GM23338 (cell line): ENCODE data around the gene SAC3D1. TPM values are rescaled to one million over a fixed set of nuclear protein-coding genes. Genes with fewer than 3 reads are reported as not detected.

Source experiments
- ATAC-seq: fragments of 200-7000 bp; cut with Tn5 transposase; 3 replicates; pipeline ENCODE4 v1.9.1; 2020
- DNase-seq: peaks from one replicate; pipeline ENCODE4 v3.0.0-alpha.2; 2015; ENCODE audit warnings: low spot score
- H2AFZ ChIP-seq: fragments of 200-600 bp; sonication (generic); 2 replicates; pipeline ENCODE4 v1.8.0; 2016; ENCODE audit warnings: antibody characterized with exemption, mild to moderate bottlenecking, moderate library complexity
- H3F3A ChIP-seq: fragments of 200-600 bp; sonication (generic); replicated peaks from 2 replicates; pipeline ENCODE4 v1.8.0; 2017; ENCODE audit warnings: antibody characterized with exemption, mixed run types, low read depth
- H3K27ac ChIP-seq: fragments of 200-600 bp; sonication (generic); 2 replicates; pipeline ENCODE4 v1.6.1; 2016; ENCODE audit warnings: low read depth
- H3K27me3 ChIP-seq: fragments of 200-600 bp; sonication (generic); 2 replicates; pipeline ENCODE4 v1.8.0; 2016; ENCODE audit warnings: mild to moderate bottlenecking, mixed run types, moderate library complexity; ENCODE audit not compliant: insufficient read depth
- H3K36me3 ChIP-seq: fragments of 200-600 bp; sonication (generic); 2 replicates; pipeline ENCODE4 v1.8.0; 2016; ENCODE audit warnings: mild to moderate bottlenecking; ENCODE audit not compliant: insufficient read depth
- H3K4me1 ChIP-seq: fragments of 200-600 bp; sonication (generic); 2 replicates; pipeline ENCODE4 v1.8.0; 2016; ENCODE audit warnings: mild to moderate bottlenecking, moderate library complexity; ENCODE audit not compliant: insufficient read depth
- H3K4me2 ChIP-seq: fragments of 200-600 bp; sonication (generic); 2 replicates; pipeline ENCODE4 v1.7.1; 2017; ENCODE audit warnings: mixed run types
- H3K4me3 ChIP-seq: fragments of 200-600 bp; sonication (generic); 2 replicates; pipeline ENCODE4 v1.6.1; 2016; ENCODE audit warnings: mixed run types
- H3K79me2 ChIP-seq: fragments of 200-600 bp; sonication (generic); replicated peaks from 2 replicates; pipeline ENCODE4 v1.8.0; 2017; ENCODE audit warnings: mild to moderate bottlenecking; ENCODE audit not compliant: insufficient read depth
- H3K9me2 ChIP-seq: fragments of 200-600 bp; sonication (generic); 2 replicates; pipeline ENCODE4 v1.8.0; 2017; ENCODE audit not compliant: insufficient read depth
- H4K20me1 ChIP-seq: fragments of 200-600 bp; sonication (generic); replicated peaks from 2 replicates; pipeline ENCODE4 v1.8.0; 2017; ENCODE audit warnings: mild to moderate bottlenecking; ENCODE audit not compliant: insufficient read depth
- H3K27ac Mint-ChIP-seq: 2 replicates; pipeline ENCODE4 v1.8.0; 2020; ENCODE audit warnings: inconsistent platforms, mild to moderate bottlenecking, moderate library complexity, mixed read lengths
- H3K27me3 Mint-ChIP-seq: 3 replicates; pipeline ENCODE4 v1.8.0; 2022; ENCODE audit warnings: low read depth, mild to moderate bottlenecking, moderate library complexity, mixed read lengths, inconsistent platforms; ENCODE audit not compliant: insufficient read depth, poor library complexity
- H3K36me3 Mint-ChIP-seq: 3 replicates; pipeline ENCODE4 v1.8.0; 2021; ENCODE audit warnings: low read depth, mild to moderate bottlenecking, inconsistent platforms, moderate library complexity, mixed read lengths
- H3K4me1 Mint-ChIP-seq: 3 replicates; pipeline ENCODE4 v1.8.0; 2020; ENCODE audit warnings: mild to moderate bottlenecking, inconsistent platforms, mixed read lengths
- H3K4me3 Mint-ChIP-seq: 3 replicates; pipeline ENCODE4 v1.8.0; 2021; ENCODE audit warnings: moderate library complexity, mild to moderate bottlenecking, inconsistent platforms, mixed read lengths
- H3K9me3 Mint-ChIP-seq: 3 replicates; pipeline ENCODE4 v1.8.0; 2020; ENCODE audit warnings: moderate library complexity, mild to moderate bottlenecking, inconsistent platforms, mixed read lengths
- ETS1 ChIP-seq: IDR thresholded peaks from 2 replicates; pipeline ENCODE4 v1.6.1; 2016; ENCODE audit warnings: antibody characterized with exemption
- JUNB ChIP-seq: IDR thresholded peaks from one replicate; pipeline ENCODE4 v1.6.1; 2016; ENCODE audit warnings: antibody characterized with exemption; ENCODE audit not compliant: unreplicated experiment
- NANOG ChIP-seq: IDR thresholded peaks from 2 replicates; pipeline ENCODE4 v1.6.1; 2016; ENCODE audit warnings: antibody characterized with exemption, borderline replicate concordance
- POLR2AphosphoS5 ChIP-seq: IDR thresholded peaks from 2 replicates; pipeline ENCODE4 v1.6.1; 2016; ENCODE audit warnings: antibody characterized with exemption, low read depth
- STAT1 ChIP-seq: IDR thresholded peaks from one replicate; pipeline ENCODE4 v1.6.1; 2016; ENCODE audit warnings: antibody characterized with exemption; ENCODE audit not compliant: unreplicated experiment
- ZNF114 ChIP-seq: fragments of 250-450 bp; sonication (Bioruptor Pico); IDR thresholded peaks from 2 replicates; pipeline ENCODE4 v1.5.0; 2020; ENCODE audit warnings: mild to moderate bottlenecking, moderate library complexity
- ZNF462 ChIP-seq: fragments of 250-450 bp; sonication (Bioruptor Pico); IDR thresholded peaks from 2 replicates; pipeline ENCODE4 v1.5.0; 2020; ENCODE audit warnings: mild to moderate bottlenecking, moderate library complexity
- polyA plus RNA-seq: library from polyadenylated mRNA; unstranded; fragments of >200 nt; fragmentation: Nextera tagmentation; extraction: Ambion mirVana; gene quantifications from 2 replicates; pipeline ENCODE4 v1.2.1, GENCODE V29; 2016
- total RNA-seq: library from RNA; depleted of rRNA; stranded (reverse); fragments of >200 nt; shearing (Covaris generic); gene quantifications from 2 replicates; pipeline ENCODE4 v1.2.3, GENCODE V29; 2014

The SAC3D1 gene
- total and polyA plus RNA-seq, 2 experiments from 2014 or later = 21.6 to 30.3 TPM

GRCh38 chr11:65040520-65040846, 527 bp upstream of the SAC3D1 start (continued):
- no peak for TF ChIP-seq NANOG
- no peak for TF ChIP-seq POLR2AphosphoS5
- no peak for TF ChIP-seq STAT1
- no peak for TF ChIP-seq ZNF462 (CRISPR knock-in tag)
- no peak for TF ChIP-seq JUNB

- Histone ChIP-seq H3K27me3 (no peaks in the 10 kb centered on the region), H3K4me1 (peaks cover 3% of the 10 kb centered on the region; the same call in 1 of the 2 replicates), H2AFZ (no peak overlapping the region), H3K4me2 (peak overlapping the region; percentile 91; the same call in 1 of the 2 replicates), H3K27ac (no peak overlapping the region), H3K36me3 (no peaks in the 10 kb centered on the region), H3K4me3 (peak overlapping the region; percentile 87; the same call in 1 of the 2 replicates), H3K79me2 (peaks cover 18% of the 10 kb centered on the region), H3F3A (0 out of 2 replicates have a peak, but pooled peaks cover 11% of the 10 kb centered on the region), H4K20me1 (peaks cover 11% of the 10 kb centered on the region), H3K9me2 (no peaks in the 10 kb centered on the region)
- Mint-ChIP-seq H3K4me1 (peaks cover 14% of the 10 kb centered on the region), H3K9me3 (no peaks in the 10 kb centered on the region), H3K4me3 (peak overlapping the region; percentile 94), H3K27ac (no peak overlapping the region), H3K27me3 (peaks cover 11% of the 10 kb centered on the region), H3K36me3 (peaks cover 17% of the 10 kb centered on the region)
- ATAC-seq (no peak), DNase-seq (no peak)
- TF ChIP-seq ZNF114 (CRISPR knock-in tag) = no peak
- no peak for TF ChIP-seq ETS1
- no peak for TF ChIP-seq JUNB
- TF ChIP-seq ZNF462 (CRISPR knock-in tag) = no peak
Measured at GRCh38 chr11:65042891-65043290, 1.9 kb downstream of the SAC3D1 start.
